HCEC 1CT (cell line): ENCODE results near the gene ABHD2.
"Not testable (repeated sequence)": the region's sequence is repeated elsewhere in the genome, so short reads cannot be mapped to it uniquely, and the experiment has no call there.

Source experiments
- DNase-seq: peaks from one replicate; pipeline ENCODE4 v3.0.0-alpha.2; 2017

Gene ABHD2

GRCh38 chr15:89122505-89123180 is 34.4 kb downstream of the ABHD2 start:
- DNase-seq, result no peak

GRCh38 chr15:89123181-89123525 is 34.9 kb downstream of the ABHD2 start:
- DNase-seq, result peak; percentile 84

- no peak for DNase-seq
Measured at GRCh38 chr15:89125088-89125826, 37.0 kb downstream of the ABHD2 start.

- DNase-seq, result no peak
Measured at GRCh38 chr15:89126009-89126408, 37.8 kb downstream of the ABHD2 start.

- peak; percentile 8 for DNase-seq
Measured at GRCh38 chr15:89127054-89127702, 38.9 kb downstream of the ABHD2 start.

- DNase-seq, result no peak
Measured at GRCh38 chr15:89128320-89129122, 40.3 kb downstream of the ABHD2 start.

- DNase-seq, result peak; percentile 17
Measured at GRCh38 chr15:89129123-89129815, 41.0 kb downstream of the ABHD2 start.

- DNase-seq, result no peak
Measured at GRCh38 chr15:89129816-89130134, 41.5 kb downstream of the ABHD2 start.

- no peak for DNase-seq
Measured at GRCh38 chr15:89130201-89130600, 41.9 kb downstream of the ABHD2 start.

- no peak for DNase-seq
Measured at GRCh38 chr15:89131731-89132130, 43.5 kb downstream of the ABHD2 start.

- DNase-seq, result no peak
Measured at GRCh38 chr15:89132611-89133507, 44.6 kb downstream of the ABHD2 start.

- DNase-seq, result not testable (repeated sequence)
Measured at GRCh38 chr15:89135387-89136077, 47.3 kb downstream of the ABHD2 start.

- DNase-seq, result no peak
Measured at GRCh38 chr15:89136078-89136806, 48.0 kb downstream of the ABHD2 start.

GRCh38 chr15:89136818-89137772 is 48.8 kb downstream of the ABHD2 start:
- DNase-seq, result no peak

- DNase-seq, result no peak
Measured at GRCh38 chr15:89137926-89138325, 49.7 kb downstream of the ABHD2 start.

- DNase-seq, result peak; percentile 54
Measured at GRCh38 chr15:89138999-89139612, 50.9 kb downstream of the ABHD2 start.

GRCh38 chr15:89139613-89140499 is 51.6 kb downstream of the ABHD2 start:
- no peak for DNase-seq

- DNase-seq, result no peak
Measured at GRCh38 chr15:89140595-89140994, 52.3 kb downstream of the ABHD2 start.
